Stimulated activated CD4-positive, alpha-beta T cell treated with anti-CD3 and anti-CD28 coated beads, Interleukin-2, amount 100 ng/mL, for 4 hours (primary cell): Measurements from ENCODE around the gene CERS6.
"Not testable (repeated sequence)": the region's sequence is repeated elsewhere in the genome, so short reads cannot be mapped to it uniquely, and the experiment has no call there.

Experiments
- DNase-seq: peaks from one replicate; pipeline ENCODE4 v3.0.0-alpha.2; 2020; ENCODE audit warnings: low read depth

CERS6 gene

GRCh38 chr2:168773128-168773527 lies 317.1 kb downstream of the CERS6 start:
- no peak for DNase-seq

DNA sequence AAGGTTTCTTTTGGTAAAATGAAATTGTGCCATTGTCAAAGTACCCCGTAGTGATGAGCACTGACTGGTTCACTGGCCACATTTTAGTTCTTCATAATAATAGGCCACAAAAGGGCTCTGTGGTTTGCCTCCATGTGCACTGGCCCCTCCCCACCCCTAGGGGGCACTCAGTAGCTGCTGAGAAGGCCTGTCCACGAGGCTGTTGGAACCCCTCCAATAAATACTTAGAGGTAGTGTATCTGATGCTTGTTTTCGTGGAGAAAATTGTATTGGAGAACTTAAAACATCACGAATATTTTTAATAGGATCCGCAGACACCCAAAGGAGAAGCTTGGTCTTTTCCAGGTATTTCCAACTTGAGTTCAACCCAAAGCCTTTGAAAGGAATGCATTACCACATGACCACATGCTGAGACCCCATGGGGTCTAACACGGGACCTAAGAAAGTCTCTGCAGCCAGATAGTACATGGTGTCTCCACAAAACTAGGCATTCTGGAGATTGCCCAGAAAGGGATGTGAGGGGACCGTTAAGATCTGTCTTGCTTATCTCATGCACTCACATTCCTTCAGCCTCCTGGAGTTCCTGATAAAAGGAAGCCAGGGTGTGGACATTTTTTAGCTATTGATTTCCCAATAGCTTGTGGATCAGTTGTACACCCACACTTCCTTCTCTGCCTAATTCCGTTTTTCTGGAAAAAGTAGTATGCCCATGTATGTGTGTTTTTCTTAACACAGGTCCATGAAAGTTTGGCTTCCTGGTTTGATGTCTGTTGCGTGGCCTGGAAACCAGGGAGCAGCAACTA lies 317.8 kb downstream of the CERS6 start:
- no peak for DNase-seq

DNA sequence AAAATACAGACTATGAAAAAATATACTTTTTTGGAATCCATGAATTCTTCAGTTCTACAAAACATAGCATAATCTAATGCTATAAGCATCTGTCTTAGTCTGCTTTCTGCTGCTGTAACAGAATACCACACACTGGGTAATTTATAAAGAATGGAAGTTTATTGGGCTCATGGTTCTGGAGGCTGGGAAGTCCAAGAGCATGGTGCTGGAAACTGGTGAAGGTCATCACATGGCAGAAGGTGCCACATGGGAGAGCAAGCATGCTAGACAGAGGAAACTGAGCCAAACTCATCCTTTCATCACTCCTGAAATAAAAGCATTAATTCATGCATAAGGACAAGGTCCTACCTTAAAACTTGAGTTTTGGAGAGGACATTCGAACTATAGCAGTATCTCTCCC lies 319.8 kb downstream of the CERS6 start:
- DNase-seq = no peak

DNA sequence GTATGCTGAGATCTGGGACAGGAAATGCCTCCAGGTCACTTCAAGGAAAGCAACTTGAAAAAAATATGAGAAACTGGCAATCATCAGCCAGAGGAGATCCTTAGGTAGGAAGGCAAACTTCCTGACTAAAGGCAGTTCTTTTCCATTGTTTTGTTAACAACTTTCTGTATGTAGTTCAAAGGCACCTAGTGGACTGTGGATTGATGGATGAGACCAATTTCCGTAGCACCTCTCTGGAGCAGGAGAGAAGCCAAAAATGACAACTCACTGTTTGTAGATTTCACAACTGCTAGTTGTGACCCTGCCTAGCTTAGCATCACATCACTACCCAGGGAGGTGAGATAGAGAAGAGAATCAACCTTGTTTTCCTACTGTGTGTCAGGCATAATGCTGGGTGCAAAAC lies 324.6 kb downstream of the CERS6 start:
- no peak for DNase-seq

- DNase-seq = no peak
Observed at GRCh38 chr2:168781191-168781817, 325.2 kb downstream of the CERS6 start.

- no peak for DNase-seq
Observed at GRCh38 chr2:168782271-168782670, 326.2 kb downstream of the CERS6 start.

DNA sequence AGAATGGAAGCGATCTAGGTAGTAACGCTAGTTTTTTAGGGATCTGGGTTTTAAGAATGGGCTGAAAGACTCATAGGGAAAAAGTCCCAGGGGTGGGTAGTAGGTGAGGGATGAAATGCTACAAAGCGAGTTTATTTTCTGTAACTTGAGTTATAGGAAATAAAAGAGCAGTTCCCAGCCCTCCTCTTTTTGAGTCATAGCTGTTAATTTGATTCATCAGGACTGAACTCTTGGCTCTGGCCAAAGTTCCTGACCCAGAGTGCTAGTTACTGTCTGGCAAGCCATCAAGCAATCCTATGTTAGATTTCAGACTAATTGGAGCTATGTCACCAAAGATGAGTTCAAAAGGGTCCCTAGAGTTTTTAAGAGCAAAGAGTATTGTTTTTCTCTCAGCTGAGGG lies 328.9 kb downstream of the CERS6 start:
- no peak for DNase-seq

- DNase-seq = no peak
Observed at GRCh38 chr2:168787098-168787781, 331.2 kb downstream of the CERS6 start.

DNA sequence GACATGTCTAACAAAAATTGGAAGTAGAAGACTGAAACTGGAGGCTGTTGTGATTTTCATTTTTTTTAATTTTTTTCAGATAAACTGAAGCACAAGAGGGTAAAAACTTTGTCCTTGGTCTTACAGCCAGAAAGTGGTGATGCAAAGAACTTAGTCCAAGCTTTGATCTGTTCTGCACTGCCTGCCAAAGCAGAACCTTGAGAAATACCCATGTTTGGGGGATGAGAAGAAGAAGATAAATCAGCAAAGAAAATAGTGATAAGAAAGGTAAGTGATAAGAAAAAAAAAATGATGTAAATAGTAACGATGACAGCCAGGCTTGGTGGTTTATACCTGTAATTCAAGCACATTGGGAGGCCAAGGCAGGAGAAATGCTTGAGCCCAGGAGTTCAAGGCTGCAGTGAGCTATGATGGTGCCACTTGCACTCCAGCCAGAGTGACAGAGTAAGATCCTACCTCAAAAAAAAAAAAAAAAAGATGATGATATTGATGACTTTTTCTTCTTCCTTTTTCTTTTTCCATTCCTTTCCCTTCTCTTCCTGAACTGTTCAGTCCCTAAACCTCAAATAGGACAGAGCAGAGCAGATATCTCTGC lies 331.8 kb downstream of the CERS6 start:
- DNase-seq = no peak

GRCh38 chr2:168789776-168790175 lies 333.7 kb downstream of the CERS6 start:
- DNase-seq = no peak

- DNase-seq = no peak
Observed at GRCh38 chr2:168790226-168790902, 334.3 kb downstream of the CERS6 start.

DNA sequence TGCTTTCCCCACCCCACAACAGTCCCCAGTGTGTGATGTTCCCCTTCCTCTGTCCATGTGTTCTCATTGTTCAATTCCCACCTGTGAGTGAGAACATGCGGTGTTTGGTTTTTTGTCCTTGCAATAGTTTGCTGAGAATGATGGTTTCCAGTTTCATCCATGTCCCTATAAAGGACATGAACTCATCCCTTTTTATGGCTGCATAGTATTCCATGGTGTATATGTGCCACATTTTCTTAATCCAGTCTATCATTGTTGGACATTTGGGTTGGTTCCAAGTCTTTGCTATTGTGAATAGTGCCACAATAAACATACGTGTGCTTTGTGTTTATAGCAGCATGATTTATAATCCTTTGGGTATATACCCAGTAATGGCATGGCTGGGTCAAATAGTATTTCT lies 335.1 kb downstream of the CERS6 start:
- DNase-seq = not testable (repeated sequence)

DNA sequence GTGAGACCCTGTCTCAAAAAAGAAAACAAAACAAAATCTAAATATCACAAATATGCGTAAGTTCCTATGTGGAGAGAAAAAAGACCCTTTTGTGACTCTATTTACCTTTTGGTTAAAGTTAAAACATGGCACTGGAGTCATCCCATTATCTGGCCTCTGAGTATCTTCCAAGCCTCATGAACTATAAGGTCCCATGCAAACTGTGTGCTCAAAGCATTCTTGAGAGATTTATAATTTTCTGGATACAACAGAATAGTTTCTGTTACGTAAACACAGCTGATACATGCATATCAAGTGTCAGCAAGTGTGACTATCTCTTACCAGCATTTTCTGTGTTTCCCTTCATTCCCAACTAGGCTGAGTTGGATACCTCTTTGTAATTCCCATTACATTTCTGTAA lies 337.5 kb downstream of the CERS6 start:
- no peak for DNase-seq

- no peak for DNase-seq
Observed at GRCh38 chr2:168794968-168795367, 338.9 kb downstream of the CERS6 start.

DNA sequence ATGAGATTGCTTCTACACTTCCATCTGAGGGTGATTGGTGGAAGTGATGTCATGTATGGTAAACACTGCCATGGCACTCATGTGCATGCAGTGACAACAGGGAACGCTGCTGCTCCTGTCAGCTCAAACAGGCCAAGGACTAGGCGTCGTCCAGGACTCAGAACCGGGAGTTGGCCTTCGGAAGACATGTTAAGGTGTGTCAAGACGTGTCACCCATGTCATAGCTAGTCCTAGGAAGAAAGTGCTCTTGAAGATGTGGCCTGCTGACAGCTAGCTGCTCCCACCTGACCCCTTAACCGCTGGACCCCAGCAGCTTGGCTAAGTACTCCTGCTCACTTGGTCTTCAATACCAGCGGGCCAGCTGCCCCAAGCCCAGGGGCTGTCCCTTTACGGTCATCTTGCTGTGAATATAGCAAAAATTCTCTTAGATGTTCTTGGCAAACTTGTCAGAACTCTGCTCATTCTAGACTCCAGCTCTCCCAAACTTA lies 340.1 kb downstream of the CERS6 start:
- no peak for DNase-seq

DNA sequence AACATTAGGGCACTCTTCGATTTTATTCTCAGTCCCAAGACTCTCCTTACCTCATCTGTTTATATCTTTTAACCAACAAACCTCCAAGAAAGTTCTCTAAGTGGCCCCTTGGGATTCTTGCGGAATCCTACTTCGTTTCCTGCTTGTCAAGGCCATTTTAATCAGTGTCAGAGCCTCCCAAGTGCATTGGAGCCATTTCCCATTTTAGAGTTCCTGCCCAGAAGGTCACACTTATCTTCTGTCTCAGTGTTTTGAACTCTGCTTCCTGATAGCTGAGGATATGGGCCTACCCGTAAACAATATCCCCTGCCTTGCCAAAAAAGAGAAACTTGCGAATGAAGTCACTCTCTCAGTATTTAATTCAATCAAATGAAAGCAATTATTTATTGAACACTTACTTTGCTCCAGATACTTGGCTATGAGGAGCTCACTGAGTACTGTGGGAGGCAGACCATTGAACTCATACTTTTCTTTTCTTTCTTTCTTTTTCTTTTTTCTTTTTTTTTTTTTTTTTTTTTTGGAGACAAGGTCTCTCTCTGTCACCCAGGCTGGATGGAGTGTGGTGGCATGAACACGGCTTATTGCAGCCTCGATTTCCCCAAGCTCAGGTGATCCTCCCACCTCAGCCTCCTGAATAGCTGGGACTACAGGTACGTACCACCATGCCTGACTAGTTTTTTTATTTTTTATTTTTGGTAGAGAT lies 340.7 kb downstream of the CERS6 start:
- no peak for DNase-seq

GRCh38 chr2:168797286-168797655 lies 341.2 kb downstream of the CERS6 start:
- no peak for DNase-seq

DNA sequence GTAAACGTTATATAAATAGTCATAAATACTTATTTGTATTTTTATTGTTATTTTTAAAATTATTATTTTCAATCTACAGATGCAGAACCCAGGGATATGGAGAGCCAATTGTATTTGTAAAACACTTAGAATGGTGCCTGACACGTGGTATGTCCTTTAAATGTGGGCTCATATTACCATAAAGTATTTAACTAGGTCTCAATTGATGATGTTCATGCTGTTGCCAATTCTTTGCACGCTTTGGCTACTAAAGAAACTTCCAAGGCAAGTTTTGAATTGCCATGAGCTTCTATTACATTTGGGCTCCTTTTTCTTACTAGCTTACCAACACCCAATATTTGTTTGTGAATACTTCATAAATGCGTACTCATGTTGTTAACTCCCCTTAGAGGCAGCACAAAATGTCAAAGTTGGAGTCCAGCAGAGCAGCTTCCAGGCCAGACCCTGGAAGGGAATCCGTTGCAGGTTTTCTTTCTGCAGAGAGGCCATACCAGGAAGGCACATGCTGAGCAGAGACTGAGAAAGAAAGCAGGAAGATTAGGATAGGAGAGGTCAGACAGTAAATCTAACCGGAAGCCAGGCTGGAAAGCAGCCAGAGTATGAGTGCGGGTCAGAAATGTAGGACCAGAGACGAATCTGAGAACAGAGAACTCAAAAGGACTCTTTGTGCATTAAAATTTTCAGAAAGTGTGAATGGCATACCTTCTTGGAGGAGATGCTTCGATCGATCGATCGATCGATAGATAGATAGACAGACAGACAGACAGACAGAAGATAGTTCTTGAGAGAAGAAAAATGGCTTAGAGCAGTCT lies 342.2 kb downstream of the CERS6 start:
- no peak for DNase-seq

DNA sequence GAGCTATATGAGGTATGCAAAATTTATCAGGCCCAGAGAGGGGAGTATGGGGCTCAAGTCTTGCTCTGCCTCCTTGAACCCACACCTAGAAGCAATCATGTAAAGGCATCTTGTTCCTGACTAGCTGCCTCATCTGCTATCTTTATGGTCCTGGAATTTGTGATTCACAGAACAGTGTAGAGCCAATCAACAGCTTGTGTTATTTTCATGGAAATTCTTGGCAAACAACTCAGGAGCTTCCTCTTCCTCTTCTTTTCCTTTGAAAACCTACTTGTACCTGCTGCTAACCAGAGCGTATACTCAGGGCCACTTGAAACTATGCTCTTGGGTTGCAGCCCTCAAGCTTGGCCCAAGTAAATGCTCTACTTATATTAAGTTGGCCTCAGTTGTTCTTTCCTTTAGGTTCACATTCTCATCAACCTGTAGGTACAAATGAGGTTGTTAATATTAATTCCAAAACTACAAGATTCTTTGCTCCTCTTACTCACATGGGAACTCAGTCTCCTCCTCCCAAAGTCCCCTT lies 342.9 kb downstream of the CERS6 start:
- no peak for DNase-seq

DNA sequence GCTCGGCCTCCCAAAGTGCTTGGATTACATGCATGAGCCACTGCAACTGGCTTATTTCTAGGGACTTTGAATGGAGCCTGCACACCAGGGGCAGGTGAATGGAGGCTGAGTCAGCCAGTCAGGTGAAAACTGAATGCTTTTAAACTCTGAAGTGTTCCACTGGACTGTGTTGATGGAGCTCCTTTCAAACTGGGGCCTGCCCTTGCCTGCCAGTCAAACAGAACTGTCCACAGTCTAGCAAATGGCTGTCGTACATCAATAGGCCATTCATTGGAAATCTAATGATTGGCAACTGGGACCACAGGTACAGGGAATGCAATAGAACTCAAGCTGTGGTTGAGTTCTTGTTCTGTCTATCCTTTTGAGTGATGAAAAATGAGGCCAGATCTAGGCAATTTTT lies 345.4 kb downstream of the CERS6 start:
- DNase-seq = no peak
